ENCODE measurements around the gene RNF149.

DNA sequence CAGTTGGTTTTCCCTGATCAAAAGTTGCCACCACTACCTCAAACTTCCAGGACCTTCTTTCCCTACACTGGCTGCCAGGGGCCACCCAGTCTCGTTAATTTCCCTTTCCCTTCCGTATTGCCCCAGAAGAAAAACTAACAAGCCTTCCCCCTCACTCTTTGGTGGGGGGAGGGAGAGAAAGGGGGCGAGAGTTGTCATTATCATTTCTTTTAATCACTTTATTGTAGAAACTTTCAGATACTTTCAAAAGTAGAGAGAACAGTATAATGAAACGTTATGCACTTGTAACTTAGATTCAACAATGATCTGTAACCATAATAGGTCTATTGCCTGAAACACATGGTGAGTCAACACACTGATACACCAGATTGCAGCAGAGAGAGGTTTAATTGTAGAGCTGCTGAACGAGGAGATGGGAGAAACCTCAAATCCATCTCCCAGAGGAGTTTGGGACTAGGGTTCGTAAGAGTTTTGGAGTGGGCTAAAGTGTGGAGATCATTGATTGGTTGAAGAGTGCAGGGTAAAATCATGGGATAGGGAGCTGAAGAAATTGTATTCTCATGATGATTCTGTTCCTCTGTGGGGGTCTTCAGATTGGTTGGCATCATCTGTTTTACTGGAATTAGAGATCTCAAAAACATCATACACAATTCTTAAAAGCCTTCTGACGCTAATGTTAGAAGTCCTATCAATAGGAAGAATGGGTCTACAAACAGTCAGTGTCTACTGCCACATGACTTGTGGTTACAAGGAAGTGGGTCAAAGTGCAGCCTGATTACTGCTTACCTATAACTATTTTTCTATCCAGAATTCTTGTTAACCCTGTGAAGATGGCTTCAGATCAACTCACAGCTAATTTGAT, 2.6 kb upstream of the RNF149 start:
- no peak for TF ChIP-seq POLR2A (IDR thresholded peaks at IDR 0.05; ENCODE audit: low read depth, low read length)
- TF ChIP-seq TAF1 (IDR thresholded peaks at IDR 0.05; ENCODE audit: borderline replicate concordance, low read depth, low read length) = no peak
- TF ChIP-seq POLR2AphosphoS5 (IDR thresholded peaks at IDR 0.05; ENCODE audit: low read depth, low read length) = no peak

Measured in GM12892 (cell line).